Transverse colon (tissue), 3 donors: Measurements from ENCODE around the gene PANX2.

Experiments used
- CTCF ChIP-seq, 5 experiments: fragments of 200-600 bp in 3 of 5; fragments of 450-650 bp in 2 of 5; sonication (generic) in 3 of 5; IDR thresholded peaks; 1 replicate in 2 of 5; 2 replicates in 3 of 5; pipeline ENCODE4 v1.5.1; 2016 to 2017; ENCODE audit warnings: antibody characterized with exemption in 5 of 5, inconsistent platforms in 3 of 5, mild to moderate bottlenecking in 2 of 5, moderate library complexity in 1 of 5
- POLR2A ChIP-seq: fragments of 450-650 bp; IDR thresholded peaks from one replicate; pipeline ENCODE4 v1.6.1; 2016; ENCODE audit warnings: antibody characterized with exemption, mild to moderate bottlenecking, moderate library complexity

DNA sequence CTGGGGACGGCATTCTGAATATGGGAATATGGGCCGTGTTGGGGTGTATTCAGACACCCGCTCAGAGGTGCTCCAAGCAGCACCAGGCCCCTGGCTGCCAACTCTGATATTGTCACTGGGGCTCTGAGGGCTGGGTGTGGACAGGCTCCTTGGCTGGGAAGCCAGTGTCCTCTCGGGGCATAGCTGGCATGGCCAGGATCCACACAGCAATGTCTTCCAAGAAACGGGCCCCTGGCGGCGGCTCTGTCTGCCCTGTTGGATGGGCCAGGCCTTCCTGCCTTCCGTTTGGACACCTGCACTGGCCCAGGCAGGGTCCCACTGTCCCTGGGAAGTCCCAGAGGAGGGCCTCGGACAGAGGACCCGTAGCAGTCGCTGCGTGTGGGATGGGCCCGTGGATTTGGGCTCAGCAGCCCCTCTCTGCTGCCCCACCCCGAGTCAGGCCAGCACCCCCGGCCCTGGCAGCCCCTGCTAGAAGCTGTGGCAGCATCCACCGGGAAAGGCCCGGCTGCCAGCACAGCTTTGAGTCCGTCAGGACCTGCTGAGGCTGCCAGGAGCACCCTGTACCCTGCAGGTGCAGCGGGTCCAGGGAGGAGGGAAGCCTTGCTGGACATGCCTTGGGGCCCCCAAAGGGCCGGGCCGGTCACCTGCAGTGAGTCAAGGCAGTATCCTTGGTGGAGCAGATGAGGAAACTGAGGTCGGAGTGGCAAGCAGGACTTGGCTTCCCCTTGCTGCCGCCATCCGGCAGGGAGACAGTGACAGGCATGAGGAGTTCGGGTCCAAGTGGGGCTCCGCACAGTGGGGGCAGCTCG is 4.1 kb downstream of the PANX2 start:
- no peak for TF ChIP-seq CTCF (IDR thresholded peaks at IDR 0.05)
- TF ChIP-seq POLR2A, result no peak
